HG03066 (cell line): Measurements from ENCODE around the gene SLC41A3.
"Not testable (repeated sequence)": the region's sequence is repeated elsewhere in the genome, so short reads cannot be mapped to it uniquely, and the experiment has no call there.

Experiments used
- ATAC-seq: cut with Tn5 transposase; IDR thresholded peaks from one replicate; pipeline ENCODE4 v1.9.1; 2021; ENCODE audit warnings: low read depth; ENCODE audit not compliant: unreplicated experiment

Gene SLC41A3

DNA sequence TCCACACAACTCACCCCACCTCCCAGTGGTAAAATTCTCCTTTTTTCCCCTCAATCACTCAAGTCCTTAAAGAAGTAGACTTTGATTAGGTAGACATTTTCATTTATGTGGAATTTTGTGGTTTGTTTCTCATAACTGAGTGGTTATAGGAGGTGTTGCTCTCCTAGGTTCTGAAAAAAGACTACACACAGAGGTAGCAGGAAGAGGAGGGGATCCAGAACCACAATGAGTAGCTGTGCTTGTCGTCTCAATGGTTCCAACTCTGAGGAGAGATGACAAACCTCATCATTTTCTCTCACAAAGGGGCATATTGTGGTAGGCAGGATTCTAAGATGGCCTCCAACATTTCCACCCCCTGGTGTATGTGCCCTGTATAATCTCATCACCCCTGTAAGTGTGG is 120.1 kb downstream of the SLC41A3 start:
- ATAC-seq, result not testable (repeated sequence)

DNA sequence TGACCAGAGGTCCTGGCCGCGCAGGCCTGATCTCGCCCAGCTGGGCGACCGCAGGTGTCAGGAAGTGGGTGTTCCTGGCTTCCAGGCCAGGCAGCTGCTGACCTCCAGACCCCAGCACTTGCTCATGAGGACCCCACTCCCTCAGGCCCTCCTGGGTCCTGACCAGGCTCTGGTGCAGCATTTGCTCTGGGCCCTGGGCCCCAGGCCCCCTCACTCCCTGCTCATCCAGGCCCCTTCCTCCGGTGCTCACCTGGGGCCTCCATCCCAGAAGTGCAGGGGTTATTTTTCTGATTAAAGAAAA is 122.7 kb downstream of the SLC41A3 start:
- ATAC-seq, result no peak

DNA sequence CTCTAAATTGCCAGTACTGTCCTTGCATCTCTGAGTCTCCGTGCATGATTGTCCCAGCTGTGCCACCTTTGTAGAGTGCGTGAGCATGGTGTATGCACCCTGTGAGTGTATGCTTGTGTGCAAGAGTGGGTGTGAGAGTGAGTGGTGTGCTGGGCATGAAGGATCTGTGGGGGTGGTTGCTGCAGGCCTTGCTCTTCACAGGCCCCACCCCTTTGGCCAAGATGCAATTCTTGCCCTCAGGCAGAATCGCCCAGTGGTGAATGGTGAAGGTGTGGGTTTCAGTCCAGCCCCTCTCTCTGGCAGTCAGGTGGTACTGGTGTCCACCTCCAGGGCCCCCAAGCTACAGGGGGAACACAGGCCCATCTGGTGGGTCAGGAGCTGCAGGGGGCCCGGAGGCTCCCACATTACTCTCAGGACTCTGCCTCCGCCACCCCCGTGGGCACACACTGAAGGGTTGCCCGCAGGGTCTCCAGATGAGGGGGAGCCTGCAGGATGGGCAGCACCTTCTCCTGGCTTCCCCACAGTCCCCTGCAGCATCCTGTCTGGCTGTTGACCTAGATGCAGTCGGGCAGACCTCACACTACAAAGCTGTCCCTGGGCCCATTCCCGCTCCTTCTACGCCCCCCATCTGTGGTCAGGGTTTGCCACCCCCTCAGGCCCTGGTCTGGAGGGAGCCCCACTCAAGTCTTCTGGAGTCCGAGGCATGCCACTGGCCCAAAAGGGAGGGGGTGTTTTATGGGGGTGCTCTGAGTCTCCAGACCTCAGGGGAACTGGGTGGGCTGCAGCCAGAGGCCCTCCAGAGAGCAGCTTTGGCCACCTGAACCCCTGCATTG is 123.3 kb downstream of the SLC41A3 start:
- no peak for ATAC-seq

DNA sequence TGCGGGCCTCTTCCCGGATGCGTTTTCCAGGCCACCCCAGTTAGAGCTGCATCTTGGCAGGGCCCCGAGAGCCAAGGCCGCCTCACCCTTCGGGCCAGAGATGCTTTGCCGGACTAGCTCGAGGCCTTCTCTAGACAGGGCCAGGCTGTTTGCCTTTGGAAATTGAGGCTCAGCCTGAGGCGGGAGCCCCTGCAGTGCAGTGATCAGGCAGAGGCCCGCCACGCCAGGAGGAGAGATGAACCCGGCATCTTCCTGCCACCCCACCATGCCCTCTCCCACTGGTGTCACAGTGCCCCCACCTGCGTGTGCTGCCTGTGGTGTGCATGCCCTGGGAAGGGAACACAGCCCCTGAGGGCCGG is 123.9 kb downstream of the SLC41A3 start:
- ATAC-seq, result no peak

DNA sequence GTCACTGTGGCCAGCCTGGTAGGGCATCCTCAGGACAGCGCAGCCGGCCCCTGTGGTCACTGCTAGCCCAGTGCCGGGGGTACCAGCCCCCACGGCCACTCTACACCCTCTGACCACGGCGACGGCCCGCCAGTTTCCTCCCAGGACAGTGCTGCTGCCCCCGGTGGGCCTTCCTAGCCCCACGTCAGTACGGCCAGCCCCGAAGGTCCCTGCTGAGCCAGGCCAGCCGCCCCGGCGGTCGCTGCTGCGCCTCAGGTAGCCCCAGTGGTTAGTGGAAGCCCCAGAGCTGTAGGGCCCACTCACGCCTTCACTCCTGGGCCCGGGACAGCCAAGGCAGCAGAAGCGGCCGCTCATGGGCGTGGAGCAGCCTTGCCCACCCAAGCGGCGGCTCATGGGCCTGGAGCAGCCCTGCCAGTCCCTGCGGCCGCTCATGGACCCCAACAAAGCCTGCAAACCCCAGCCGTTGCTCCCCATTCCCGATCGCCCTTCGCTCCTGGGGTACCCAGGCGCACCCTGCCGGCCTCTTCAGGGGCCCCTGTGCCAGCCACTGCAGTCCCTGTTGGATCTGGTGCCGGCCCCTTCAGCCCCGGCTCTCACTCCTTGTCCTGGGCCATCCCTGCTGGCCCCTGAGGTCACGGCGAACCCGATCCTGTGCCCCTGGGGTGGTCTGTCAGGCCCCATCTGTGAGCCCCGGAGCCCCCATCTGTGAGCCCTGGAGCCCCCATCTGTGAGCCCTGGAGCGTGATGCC is 124.4 kb downstream of the SLC41A3 start:
- no peak for ATAC-seq

DNA sequence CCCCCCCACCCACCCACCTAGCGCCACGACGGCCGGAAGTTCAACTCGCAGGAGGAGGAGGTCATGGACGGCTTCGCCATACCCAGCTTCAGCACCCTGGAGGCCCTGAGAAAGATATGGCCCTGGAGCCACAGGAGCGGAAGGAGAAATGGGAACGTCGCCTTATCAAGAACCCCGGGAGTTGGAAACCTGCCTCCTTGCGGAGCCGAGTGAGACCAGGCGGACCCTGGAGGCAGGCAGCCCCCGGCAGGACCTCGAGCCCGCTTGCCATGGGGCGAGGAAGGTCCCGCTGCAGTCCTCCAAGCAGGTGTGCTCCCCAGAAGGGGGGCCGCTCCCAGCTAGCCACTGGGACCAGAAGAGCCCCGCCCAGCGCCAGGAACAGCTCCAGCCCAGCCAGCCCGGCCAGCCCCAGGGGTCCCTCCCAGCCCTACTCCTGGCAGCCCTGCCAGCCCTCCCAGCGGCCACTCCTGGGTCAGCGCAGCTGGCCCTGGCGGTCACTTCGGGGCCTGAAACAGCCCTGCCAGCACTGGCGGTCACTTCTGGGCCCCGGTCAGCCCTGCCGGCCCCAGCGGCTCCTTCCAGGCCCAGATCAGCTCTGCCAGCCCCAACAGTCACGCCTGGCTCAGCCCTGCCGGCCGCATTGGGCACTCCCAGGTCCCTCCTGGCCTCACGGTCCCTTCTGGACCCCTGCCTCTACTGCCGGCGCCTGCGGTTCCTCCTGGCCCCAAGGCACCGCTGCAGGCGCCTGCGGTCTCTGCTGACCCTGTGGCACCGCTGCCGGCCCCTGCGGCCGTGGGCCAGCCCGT is 125.2 kb downstream of the SLC41A3 start:
- ATAC-seq, result no peak

DNA sequence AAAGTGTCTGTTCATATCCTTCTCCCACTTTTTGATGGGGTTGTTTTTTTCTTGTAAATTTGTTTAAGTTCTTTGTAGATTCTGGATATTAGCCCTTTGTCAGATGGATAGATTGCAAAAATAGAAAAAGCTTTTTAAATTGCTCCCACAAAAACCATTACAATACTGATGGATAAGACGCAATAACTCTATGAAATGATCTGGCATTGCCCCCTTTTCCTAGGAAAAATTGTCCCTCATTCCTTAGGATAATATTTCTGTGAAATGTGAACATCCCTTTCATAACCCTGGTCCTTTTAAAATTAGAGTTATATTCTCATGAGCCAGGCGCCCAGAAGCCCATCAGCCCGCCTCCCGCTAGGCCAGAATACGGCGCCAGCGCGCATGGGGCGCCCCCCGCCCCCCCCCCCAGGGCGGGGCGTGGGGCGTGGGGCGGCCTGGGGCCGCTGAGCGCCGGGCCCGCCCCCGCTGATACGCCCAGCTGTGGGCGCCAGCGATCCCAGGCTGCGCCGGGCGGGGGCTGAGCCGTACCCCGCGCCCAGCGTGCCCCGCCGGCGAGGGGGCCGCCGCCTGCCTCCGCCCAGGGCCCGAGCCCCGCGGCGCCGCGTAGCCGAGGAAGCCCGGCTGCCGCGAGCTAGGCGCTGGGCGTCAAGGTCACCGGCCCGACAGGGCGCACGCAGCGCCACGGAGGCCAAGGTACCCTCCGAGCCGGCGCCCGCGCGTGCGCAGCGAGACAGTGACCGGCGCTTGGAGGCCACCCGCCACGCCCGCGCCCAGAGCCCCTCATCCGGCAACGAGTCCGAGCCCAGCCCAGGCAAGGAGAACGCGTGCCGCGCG is 126.0 kb downstream of the SLC41A3 start:
- ATAC-seq, result no peak

DNA sequence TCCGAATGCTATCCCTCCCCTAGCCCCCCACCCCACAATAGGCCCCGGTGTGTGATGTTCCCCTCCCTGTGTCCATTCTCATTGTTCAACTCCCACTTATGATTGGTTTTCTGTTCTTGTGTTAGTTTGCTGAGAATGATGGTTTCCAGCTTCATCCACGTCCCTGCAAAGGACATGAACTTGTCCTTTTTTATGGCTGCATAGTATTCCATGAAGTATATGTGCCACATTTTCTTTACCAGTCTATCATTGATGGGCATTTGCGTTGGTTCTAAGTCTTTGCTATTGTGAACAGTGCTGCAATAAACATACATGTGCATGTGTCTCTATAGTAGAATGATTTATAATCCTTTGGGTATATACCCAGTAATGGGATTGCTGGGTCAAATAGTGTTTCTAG is 126.9 kb downstream of the SLC41A3 start:
- ATAC-seq, result not testable (repeated sequence)
